Epithelial cell of esophagus (primary cell): ENCODE measurements around the gene AGMAT.

Source experiments
- DNase-seq: peaks from one replicate; pipeline ENCODE4 v3.0.0; 2010; ENCODE audit warnings: low read depth
- H3K4me3 ChIP-seq: 2 replicates; pipeline ENCODE4 v1.5.1; 2011; ENCODE audit warnings: mild to moderate bottlenecking, low read length, control low read depth
- CTCF ChIP-seq: IDR thresholded peaks from 2 replicates; pipeline ENCODE4 v1.5.1; 2011; ENCODE audit warnings: low read depth, mild to moderate bottlenecking, low read length, control low read depth, inconsistent platforms; ENCODE audit not compliant: insufficient read depth; ENCODE audit errors: missing control alignments

AGMAT gene

GRCh38 chr1:15523104-15524020 lies 61.5 kb downstream of the AGMAT start:
- no peak for DNase-seq
- no peak for TF ChIP-seq CTCF
- H3K4me3 ChIP-seq: peak overlapping the region; percentile 54

GRCh38 chr1:15522551-15522950 lies 62.3 kb downstream of the AGMAT start:
- DNase-seq: no peak
- TF ChIP-seq CTCF: no peak
- H3K4me3 ChIP-seq: no peak overlapping the region
